Stimulated activated CD8-positive, alpha-beta memory T cell treated with anti-CD3 and anti-CD28 coated beads, Interleukin-4, amount 100 ng/mL, for 48 hours (primary cell): ENCODE data around the gene CYTH1.
A peak's percentile ranks its signal among the peaks of the same experiment; 100 is the strongest.

ENCODE experiments used
- DNase-seq: peaks from one replicate; pipeline ENCODE4 v3.0.0-alpha.2; 2020

CYTH1 gene

GRCh38 chr17:78710607-78711006, 71.5 kb downstream of the CYTH1 start:
- DNase-seq, result no peak

GRCh38 chr17:78709751-78710181, 72.3 kb downstream of the CYTH1 start:
- no peak for DNase-seq

GRCh38 chr17:78709119-78709681, 72.9 kb downstream of the CYTH1 start:
- DNase-seq, result no peak

GRCh38 chr17:78708510-78708973, 73.5 kb downstream of the CYTH1 start:
- peak; percentile 72 for DNase-seq

GRCh38 chr17:78707923-78708322, 74.2 kb downstream of the CYTH1 start:
- DNase-seq, result no peak

GRCh38 chr17:78707016-78707415, 75.1 kb downstream of the CYTH1 start:
- DNase-seq, result no peak

- DNase-seq, result no peak
These were observed 75.7 kb downstream of the CYTH1 start for GRCh38 chr17:78706271-78706915.

GRCh38 chr17:78705071-78705470, 77.0 kb downstream of the CYTH1 start:
- no peak for DNase-seq

GRCh38 chr17:78704594-78704993, 77.5 kb downstream of the CYTH1 start:
- DNase-seq, result no peak

- no peak for DNase-seq
These were observed 84.3 kb downstream of the CYTH1 start for GRCh38 chr17:78697554-78698343.

- DNase-seq, result no peak
These were observed 85.0 kb downstream of the CYTH1 start for GRCh38 chr17:78697122-78697521.

GRCh38 chr17:78696016-78696982, 85.8 kb downstream of the CYTH1 start:
- DNase-seq, result no peak

GRCh38 chr17:78694805-78695531, 87.1 kb downstream of the CYTH1 start:
- DNase-seq, result no peak

GRCh38 chr17:78693346-78694083, 88.6 kb downstream of the CYTH1 start:
- no peak for DNase-seq

GRCh38 chr17:78692460-78693010, 89.5 kb downstream of the CYTH1 start:
- DNase-seq, result no peak

- DNase-seq, result no peak
These were observed 93.0 kb downstream of the CYTH1 start for GRCh38 chr17:78689029-78689428.

GRCh38 chr17:78687944-78688343, 94.1 kb downstream of the CYTH1 start:
- DNase-seq, result no peak

GRCh38 chr17:78687125-78687524, 94.9 kb downstream of the CYTH1 start:
- DNase-seq, result no peak

- no peak for DNase-seq
These were observed 98.0 kb downstream of the CYTH1 start for GRCh38 chr17:78684026-78684425.

- DNase-seq, result no peak
These were observed 98.6 kb downstream of the CYTH1 start for GRCh38 chr17:78683408-78683961.

- DNase-seq, result no peak
These were observed 99.7 kb downstream of the CYTH1 start for GRCh38 chr17:78682363-78682762.
